OCI-M2 (cell line): ENCODE measurements around the gene KRT12.

Source experiments
- DNase-seq: peaks from one replicate; lab custom pipeline; 2025; ENCODE audit not compliant: unreplicated experiment; lab: John Stamatoyannopoulos, UW

The KRT12 gene

DNA sequence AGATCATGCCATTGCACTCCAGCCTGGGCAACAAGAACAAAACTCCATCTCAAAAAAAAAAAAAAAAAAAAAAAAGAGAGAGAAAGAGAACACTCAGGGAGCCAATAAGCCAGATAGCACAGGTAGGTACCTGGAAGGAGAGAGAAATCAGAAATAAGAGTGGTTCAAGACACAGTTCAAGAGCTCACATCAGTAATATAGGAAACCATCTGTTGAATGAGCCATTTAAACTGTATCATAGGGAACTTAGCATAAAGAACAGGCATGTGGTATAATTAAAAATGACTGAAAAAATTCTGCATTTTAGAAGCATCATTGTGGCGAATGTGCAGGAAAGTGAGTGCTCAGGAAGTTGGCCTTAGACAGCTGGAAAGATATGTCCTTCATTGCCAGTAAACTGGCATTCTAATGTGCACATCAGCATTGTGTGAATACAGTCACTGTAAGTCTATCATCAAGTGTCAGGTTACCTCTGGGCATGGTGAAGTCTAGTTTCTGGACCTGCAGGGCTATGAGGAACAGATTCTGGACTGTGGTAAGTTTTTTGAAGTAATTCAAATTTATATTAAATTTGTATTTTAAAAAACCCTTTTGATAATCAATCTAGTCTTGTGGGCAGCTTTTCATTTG is 20.4 kb downstream of the KRT12 start:
- no peak for DNase-seq

DNA sequence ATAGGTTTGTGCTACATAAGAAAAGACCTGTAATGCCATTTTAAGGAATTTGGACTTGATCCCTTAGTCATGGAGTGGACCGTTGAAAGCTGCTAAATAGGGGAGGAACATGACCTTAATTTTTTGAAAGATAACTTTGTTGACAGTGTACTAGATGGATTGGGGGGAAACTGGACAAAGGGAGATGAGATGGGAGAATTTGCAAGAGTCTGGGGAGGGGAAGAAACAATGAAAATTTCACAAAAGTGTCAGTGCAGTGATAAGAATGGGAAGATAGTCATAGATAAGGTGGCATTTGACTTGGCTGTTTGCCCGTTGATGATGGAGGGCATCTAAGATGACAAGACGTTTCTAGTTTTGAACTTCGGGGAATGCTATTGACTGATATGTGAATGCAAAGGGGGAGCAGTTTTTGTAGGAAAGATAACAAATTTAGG is 22.3 kb downstream of the KRT12 start:
- DNase-seq = no peak

DNA sequence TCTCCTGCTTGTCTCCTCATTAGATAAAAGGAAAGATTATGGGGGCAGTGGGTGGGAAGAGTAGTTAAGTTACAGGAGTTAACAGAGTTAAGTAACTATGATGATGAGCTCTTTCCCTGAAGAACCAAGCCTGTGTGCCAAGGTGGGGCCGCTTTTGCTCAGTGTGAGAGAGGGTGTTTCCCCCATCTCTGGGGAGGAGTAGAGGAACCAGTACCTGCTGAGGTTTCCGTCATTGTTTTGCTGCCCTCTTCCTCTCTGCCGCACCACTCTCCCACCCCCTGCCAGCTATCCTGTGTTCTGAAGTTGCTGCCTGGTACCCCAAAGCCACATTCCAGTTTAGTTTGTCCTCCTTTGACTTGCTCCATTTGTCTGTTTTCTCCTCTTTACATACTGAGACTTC is 23.8 kb downstream of the KRT12 start:
- no peak for DNase-seq

DNA sequence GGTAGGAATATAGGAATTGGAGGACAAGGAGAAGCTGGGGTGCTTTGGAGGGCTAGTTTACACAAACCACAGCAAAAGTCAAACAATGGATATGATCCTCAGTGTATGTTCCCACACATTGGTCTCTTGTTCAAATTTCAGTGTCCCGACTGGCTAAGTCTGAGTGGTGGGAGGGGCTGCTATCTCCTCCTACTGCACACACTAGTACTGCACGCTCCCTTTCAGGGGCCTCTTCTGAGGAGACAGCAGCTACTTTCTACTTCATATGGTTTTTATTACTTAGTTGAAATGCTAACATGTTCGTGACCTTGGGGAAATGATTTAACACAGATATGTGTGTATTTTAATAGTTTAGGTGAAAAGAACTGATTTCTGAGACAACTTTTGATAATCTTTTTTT is 25.8 kb downstream of the KRT12 start:
- DNase-seq = no peak

DNA sequence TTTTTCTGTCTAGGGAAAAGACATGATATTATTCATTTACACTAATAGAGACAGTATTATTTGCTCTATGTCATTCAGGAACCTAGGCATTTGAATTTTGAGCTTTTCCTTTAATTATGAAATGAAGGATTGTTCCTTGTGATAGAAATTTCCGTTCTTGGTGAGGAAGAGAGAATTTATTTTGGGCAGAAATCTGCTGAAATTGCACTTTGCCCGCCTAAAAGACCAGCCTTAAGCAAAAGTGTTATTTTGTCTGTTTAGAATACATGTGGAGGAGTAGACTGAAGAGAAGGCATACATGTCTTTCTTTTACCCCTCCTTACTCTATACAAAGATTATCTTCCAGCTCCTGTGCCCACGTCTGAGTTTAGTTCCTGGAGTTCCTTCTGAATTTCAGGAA is 27.8 kb downstream of the KRT12 start:
- no peak for DNase-seq

DNA sequence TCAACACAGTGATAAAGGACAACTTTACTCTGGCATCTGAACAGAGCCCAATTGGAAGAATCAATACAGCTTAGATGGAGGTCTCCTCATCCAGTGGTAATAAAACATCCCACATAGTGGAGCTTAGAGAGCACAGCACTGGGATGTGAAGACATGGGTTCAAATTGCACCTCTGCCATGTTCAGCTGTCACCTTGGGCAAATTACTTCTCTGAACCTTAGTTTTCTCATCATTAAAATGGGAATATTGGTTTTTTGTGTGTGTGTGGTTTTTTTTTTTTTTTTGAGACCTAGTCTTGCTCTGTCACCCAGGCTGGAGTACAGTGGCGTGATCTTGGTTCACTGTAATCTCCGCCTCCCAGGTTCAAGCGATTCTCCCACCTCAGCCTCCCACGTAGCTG is 31.0 kb downstream of the KRT12 start:
- no peak for DNase-seq

DNA sequence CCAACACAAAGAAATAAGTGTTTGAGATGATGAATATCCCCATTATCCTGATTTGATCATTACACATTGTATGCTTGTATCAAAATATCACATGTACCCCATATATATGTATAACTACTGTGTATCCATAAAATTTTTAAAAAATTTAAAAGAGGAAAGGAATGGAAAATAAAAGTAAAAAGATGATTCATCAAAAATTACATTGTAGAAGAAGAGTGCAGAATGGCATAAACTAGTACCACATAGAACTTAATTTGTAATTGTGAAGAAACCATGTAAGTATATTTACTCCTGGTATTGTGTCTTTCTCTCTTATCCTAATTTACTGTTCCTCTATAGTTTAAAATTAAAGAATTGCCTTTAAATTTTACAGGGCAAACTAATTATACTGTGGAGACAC is 33.1 kb downstream of the KRT12 start:
- no peak for DNase-seq

DNA sequence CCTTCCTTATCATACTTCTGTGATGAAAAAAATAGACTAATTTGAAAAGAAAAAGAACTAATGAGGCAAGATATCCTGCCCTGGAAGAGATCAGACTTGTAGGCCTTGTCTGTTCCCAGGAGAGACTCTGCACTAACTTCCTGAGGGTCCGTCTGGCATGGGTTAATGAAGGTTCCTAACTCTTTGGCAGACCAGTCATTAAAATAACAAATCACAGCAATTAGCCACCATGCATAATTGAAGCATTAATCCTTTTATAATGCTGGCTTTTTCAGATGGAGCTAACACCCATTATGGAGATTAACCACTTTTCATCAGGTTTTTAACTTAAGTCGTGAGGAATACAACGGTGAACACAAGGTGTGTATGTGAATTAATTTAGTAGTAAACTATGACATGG is 34.2 kb downstream of the KRT12 start:
- no peak for DNase-seq

DNA sequence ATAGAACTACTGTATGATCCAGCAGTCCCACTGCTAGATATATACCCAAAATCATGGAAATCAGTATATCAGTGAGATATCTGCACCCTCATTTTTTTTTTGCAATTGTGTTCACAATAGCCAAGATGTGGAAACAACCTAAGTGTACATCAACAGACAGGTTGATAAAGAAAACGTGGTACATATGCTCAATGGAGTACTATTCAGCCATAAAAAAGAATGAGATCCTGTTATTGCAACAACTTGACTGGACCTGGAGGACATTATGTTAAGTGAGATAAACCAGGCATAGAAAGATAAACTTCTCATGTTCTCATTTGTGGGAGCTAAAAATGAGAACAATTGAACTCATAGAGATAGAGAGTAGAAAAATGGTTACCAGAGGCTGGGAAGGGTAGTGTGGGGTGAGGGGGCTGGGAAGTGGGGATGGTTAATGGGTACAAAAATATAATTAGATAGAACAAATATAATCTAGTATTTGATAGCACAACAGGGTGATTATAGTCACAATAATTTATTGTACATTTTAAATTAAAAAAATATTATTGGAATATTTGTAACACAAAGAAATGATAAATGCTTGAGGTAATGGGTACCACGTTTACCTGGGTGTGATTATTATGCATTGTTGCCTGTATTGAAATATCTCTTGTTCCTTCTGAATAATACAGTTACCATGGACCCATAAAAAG is 36.8 kb downstream of the KRT12 start:
- DNase-seq = no peak

DNA sequence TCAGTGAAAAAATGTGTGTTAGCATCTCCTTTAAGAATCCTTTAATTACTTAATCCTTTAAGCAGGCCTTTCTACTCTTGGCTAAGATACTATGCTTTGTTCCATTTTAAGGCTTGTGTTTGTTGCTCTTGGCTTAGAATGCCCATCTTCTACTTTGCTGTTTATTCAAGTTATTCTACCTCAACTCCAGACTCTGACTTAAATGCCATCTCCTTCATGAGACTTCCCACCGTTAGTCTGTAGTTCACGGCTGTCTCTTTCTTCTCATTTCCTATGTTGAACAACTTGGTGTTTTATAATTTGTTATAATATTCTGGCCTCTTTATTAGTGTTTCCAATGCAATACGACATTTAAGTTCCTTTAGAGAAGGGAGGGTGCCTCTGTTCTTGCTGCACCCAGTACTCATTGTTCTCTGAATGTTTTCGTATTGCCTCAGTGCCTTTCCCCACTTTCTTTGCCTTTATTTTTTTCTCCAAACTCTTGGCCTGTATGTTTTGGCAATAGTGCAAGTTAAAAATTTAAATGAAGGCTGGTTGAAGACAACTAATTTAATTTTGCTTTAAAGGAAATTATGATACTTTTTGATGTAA is 38.5 kb downstream of the KRT12 start:
- no peak for DNase-seq

DNA sequence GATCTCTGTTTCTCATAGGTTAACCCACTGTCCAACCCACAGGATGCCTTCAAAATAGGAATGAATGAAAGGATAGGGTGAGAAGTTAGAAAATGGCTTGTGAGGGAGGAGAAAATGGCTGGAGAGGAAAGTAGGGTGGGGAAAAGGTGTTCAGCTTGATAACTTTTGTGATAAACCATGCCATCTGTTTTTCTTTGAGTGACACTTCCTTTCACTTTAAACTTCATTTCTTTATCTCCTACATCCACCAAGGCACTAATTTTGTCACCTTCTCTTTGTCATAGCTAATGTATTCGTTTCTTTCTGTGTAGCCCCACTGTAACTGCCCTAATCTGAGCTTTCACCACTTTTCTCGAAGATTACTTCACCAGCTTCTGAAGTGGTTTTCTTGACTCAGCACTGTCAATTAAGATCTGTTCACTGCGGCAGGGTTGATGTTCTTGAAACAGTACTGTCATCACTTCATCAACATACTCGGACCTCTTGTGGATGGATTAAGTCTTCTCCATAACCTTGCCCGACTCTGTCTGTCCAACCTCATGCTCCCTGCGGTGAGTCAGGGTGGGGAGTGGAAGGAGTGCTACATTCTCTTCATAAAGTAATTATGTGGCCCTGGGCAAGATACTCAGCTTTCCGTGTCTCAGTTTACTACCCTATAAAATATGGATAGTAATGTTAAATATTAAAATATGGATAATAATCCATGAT is 39.1 kb downstream of the KRT12 start:
- no peak for DNase-seq

DNA sequence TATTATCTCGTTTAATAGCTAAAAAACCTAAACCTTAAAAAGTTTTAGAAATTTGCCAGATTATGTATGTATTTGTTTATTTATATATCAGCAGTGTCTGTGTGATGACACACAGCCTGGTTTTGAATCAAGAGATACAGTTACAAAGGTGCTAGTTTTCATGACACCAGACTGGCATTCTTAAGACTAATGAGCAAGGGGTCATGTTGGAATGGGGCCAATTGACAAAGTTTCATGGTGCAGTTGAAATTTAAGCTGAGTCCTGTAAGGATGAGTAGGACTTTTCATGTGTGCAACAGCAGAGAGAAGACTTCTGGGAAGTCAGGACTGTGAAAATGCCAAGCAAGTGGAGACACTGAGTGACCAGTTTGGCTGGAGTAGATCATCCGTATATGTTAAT is 41.4 kb downstream of the KRT12 start:
- DNase-seq = no peak

DNA sequence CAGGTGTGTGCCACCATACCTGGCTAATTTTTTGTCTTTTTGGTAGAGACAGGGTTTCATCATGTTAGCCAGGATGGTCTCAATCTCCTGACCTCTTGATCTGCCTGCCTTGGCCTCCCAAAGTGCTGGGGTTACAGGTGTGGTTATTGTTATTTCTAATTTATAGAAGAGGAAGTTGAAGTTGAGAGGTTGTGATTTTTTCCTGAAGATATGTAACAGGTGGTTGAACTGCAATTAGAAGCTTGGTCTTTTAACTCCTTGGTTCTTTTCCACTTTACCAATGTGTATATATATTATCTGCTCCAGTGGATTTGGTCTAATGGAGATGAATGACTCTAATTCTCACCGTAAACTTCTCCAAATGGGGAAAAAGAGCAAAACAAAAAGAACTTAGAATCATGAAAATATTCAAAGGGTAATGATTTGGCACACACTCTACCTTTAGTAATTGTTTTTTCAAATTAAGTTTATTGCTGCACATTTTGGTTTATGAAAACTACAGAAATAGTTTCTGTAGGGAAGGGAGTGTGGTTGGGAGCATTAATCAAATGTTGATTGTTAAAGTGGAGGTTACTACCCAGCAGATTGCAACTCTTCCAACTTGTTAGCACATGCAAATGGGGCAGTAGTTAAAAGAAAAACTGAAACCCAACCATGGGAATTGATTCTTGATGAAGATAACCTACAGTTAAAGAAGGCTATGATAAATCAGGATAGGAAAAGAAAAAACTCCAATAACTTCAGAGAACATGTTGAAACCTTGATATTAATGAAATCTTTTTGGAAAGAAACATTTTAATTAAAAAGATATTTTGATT is 42.8 kb downstream of the KRT12 start:
- no peak for DNase-seq

DNA sequence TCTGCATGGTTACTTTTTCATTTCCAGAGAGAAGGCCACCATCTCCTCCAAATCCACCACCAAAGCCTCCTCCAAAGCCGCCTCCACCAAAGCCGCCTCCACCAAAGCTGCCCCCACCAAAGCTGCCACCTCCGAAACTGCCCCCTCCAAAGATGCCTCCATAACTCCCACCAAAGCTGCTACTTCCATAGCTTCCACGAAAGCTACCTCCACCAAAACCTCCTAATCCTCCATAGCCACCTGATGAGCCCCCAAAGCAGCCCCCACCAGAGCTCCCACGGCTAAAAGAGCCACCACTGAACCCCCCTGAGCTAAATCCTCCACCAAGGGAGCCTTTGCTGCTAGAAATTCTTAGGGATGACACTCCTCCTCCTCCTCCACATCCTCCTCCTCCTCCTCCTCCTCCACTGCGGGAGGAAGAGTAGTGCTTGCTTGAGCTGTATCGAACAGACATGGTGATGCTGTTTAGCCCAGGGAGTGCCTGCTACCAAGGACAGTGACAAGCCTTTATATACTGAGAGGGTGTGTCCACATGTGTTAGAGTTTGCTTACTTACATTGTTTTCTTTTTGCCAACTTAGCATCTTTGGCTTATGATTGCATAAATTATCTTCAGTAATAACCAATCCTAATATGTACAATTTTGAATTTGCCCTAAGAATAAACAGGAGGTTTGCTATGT is 44.8 kb downstream of the KRT12 start, which contains the start of gene KRT10:
Gene KRT10, minus strand, starts transcription at position 483 of the 681 bp plus-strand sequence. Its CDS starts 29 bp downstream, at position 454.
- no peak for DNase-seq

DNA sequence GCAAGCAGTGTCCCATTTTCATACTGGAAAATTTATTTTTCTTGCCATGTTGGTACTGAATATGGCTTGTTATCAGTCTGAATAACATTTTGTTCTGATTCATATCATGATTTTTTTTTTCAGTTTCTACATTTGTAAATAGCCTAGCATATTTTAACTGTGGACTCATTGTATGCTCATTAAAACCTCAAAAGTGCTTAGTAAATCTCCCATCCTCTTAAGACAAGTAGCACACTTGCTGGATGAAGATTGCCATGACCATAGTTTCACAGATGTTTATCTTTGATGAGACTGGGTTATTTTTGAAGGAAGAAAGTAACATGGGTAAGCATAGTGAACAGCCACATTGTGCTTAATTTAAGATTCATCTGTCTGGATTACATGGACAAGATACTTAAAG is 45.5 kb downstream of the KRT12 start:
- no peak for DNase-seq

DNA sequence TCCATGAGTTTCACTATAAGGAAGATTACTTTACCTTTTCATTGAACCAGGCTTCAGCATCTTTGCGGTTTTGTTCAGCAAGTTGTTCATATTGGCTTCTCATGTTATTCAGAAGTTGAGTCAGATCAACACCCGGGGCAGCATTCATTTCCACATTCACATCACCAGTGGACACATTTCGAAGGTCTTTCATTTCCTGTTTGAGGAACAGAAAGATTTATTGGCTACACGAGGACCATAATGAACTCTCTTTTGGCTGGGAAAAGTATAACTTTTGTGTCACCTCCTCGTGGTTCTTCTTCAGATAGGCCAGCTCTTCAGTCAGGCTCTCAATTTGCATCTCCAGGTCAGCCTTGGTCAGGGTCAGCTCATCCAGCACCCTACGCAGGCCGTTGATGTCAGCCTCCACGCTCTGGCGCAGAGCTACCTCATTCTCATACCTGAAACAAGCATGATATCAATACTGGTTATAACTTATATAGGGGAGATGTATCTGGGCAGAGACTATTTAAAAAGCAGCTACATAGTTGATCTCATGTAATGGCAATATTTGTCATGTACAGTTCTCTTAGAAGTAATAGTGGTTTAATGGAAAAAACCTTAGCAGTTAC is 46.7 kb downstream of the KRT12 start:
- no peak for DNase-seq

DNA sequence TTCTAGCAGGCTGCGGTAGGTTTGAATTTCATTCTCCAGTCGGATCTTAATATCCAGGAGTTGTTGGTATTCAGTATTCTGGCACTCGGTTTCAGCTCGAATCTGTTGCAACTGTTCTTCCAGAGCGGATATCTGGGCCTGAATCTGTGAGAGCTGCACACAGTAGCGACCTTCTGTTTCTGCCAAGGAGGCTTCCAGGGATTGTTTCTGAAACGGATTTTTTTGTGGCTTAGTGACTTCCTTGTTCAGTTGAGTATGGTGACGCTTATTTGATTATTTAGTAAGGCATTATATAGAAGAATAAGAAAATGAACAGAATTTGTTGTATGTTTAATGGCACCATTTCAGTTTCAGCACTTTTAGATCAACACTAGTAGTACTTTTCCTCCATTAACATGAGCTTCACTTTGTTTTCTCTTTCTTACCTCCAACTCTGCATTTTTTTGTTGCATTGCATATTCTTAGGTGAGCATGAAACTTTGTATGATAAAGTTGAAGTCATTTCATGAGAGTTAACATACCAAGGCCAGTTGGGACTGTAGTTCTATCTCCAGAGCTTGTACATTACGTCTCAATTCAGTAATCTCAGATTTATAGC is 47.4 kb downstream of the KRT12 start:
- DNase-seq = no peak

DNA sequence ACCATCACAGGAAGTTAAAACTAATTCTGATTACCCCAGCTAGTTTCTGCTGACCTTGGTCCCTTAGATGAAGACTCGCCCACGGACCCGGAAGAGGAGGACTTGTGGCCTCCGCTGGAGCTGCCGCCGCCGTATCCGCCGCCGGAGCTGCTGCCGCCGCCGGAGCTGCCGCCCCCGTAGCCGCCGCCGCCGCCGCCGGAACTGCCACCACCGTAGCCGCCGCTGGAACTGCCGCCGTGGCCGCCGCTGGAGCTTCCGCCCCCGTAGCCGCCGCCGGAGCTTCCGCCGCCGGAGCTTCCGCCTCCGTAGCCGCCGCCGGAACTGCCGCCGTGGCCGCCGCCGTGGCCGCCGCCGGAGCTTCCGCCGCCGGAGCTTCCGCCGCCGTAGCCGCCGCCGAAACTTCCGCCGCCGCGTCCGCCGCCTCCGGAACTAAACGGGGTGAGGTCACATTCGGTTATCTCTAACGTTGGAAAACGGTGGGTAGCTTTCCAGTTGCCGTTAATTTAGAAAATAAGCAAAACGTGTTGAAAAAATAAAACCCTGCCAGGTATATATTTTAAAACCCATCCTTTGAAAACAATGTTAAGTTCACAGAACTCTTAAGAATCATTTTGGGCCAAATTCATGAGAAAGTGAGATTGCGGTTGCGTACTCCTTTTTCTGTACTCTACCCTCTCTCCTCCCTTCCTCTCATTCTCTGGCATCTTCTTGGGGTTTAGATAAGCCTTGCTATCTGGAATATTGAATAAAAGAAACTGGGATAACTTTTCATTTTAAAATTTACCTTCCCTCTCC is 48.1 kb downstream of the KRT12 start:
- no peak for DNase-seq

DNA sequence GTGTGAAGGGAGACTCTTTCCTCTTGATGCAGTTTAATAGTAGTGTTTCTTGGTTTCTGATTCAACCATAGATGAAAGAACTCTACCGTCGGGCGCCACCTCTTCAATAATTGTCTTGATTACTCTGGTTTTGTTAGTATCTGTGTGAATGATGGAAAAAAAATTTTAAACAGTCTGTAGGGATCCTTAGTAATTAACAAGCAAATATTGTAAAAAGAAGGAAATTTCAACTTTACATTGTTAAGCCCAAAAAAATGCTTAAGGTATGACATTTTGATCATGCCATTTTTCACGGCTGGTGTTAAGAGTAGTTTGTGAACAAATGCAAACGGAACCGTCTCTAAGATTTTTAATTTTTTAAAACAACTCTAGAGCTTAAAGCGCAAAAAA is 48.7 kb downstream of the KRT12 start:
- DNase-seq = no peak
